ENCODE data around the gene ARHGAP27.

DNA sequence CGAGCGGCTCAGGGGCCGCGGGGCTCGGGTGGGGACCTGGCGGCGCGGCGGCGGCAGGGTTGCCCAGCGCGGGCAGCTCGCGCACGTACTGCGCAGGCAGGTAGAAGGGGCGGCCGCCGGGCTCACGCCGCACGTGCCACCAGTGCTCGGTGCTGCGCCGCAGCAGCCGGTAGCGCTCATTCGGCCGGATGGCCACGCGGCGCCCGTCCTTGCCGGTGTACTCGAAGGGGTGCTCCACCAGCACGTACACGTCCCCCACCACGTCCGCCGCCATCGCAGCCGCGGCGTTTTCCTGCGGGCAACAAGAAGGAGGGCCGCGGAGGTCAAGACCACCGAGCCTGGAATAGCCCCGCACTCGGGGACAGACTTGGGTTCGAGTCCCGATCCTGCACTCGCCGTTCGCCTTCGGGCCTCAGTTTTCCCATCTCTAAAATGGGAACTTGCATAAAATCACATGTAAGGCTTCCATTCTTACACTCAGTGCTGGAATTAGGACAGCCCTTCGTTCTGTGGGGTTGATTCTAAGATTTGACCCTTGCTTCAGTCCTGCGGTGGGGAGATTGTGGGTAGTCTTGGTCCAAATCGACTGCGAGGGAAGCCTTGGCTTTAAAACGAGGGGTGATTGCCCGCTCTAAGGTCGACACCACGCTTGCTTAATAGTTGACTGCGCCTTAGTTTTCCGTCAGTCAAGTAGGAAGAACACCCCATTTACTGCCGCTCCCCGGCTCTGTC lies 2.5 kb downstream of the ARHGAP27 start:
- TF ChIP-seq, protein P1, sequence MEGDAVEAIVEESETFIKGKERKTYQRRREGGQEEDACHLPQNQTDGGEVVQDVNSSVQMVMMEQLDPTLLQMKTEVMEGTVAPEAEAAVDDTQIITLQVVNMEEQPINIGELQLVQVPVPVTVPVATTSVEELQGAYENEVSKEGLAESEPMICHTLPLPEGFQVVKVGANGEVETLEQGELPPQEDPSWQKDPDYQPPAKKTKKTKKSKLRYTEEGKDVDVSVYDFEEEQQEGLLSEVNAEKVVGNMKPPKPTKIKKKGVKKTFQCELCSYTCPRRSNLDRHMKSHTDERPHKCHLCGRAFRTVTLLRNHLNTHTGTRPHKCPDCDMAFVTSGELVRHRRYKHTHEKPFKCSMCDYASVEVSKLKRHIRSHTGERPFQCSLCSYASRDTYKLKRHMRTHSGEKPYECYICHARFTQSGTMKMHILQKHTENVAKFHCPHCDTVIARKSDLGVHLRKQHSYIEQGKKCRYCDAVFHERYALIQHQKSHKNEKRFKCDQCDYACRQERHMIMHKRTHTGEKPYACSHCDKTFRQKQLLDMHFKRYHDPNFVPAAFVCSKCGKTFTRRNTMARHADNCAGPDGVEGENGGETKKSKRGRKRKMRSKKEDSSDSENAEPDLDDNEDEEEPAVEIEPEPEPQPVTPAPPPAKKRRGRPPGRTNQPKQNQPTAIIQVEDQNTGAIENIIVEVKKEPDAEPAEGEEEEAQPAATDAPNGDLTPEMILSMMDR (IDR thresholded peaks at IDR 0.05) = no peak
- TF ChIP-seq POLR2A (IDR thresholded peaks at IDR 0.05) = no peak
